ENCODE data around the gene ZC3H14.
A peak's percentile ranks its signal among the peaks of the same experiment; 100 is the strongest.

Gene ZC3H14

GRCh38 chr14:88613552-88614010 is 50.7 kb downstream of the ZC3H14 start:
- no peak for DNase-seq

GRCh38 chr14:88614218-88614907 is 51.5 kb downstream of the ZC3H14 start:
- DNase-seq: no peak

- no peak for DNase-seq
Observed at GRCh38 chr14:88616697-88617096, 53.9 kb downstream of the ZC3H14 start.

GRCh38 chr14:88617479-88617878 is 54.6 kb downstream of the ZC3H14 start:
- DNase-seq: no peak

- no peak for DNase-seq
Observed at GRCh38 chr14:88618476-88618875, 55.6 kb downstream of the ZC3H14 start.

- no peak for DNase-seq
Observed at GRCh38 chr14:88621100-88621499, 58.3 kb downstream of the ZC3H14 start.

- no peak for DNase-seq
Observed at GRCh38 chr14:88625671-88626070, 62.8 kb downstream of the ZC3H14 start.

- no peak for DNase-seq
Observed at GRCh38 chr14:88628033-88628432, 65.2 kb downstream of the ZC3H14 start.

GRCh38 chr14:88628462-88628861 is 65.6 kb downstream of the ZC3H14 start:
- DNase-seq: no peak

- DNase-seq: no peak
Observed at GRCh38 chr14:88630565-88630964, 67.7 kb downstream of the ZC3H14 start.

GRCh38 chr14:88631091-88631490 is 68.3 kb downstream of the ZC3H14 start:
- DNase-seq: no peak

GRCh38 chr14:88632512-88632911 is 69.7 kb downstream of the ZC3H14 start:
- DNase-seq: no peak

- DNase-seq: no peak
Observed at GRCh38 chr14:88639221-88639620, 76.4 kb downstream of the ZC3H14 start.

- DNase-seq: no peak
Observed at GRCh38 chr14:88660056-88660455, 97.2 kb downstream of the ZC3H14 start.

- peak; percentile 43 for DNase-seq
Observed at GRCh38 chr14:88667555-88668273, 104.9 kb downstream of the ZC3H14 start.

GRCh38 chr14:88668448-88669116 is 105.7 kb downstream of the ZC3H14 start:
- no peak for DNase-seq

- no peak for DNase-seq
Observed at GRCh38 chr14:88669346-88669745, 106.5 kb downstream of the ZC3H14 start.
